Adipocyte (in vitro differentiated cells): ENCODE data around the gene AKAP8.

Source experiments
- DNase-seq: peaks from one replicate; pipeline ENCODE4 v3.0.0-alpha.2; 2015; ENCODE audit warnings: low read depth
- H3K27me3 ChIP-seq: replicated peaks from 2 replicates; pipeline ENCODE4 v1.7.0; 2013; ENCODE audit warnings: mild to moderate bottlenecking, low read length, moderate library complexity; ENCODE audit not compliant: control insufficient read depth, insufficient read depth
- H3K36me3 ChIP-seq: 2 replicates; pipeline ENCODE4 v1.7.0; 2013; ENCODE audit warnings: low read length, mild to moderate bottlenecking, moderate library complexity; ENCODE audit not compliant: control insufficient read depth, insufficient read depth, severe bottlenecking
- H3K4me1 ChIP-seq: 2 replicates; pipeline ENCODE4 v1.7.0; 2013; ENCODE audit warnings: mild to moderate bottlenecking, low read length, moderate library complexity; ENCODE audit not compliant: control insufficient read depth, insufficient read depth
- H3K4me3 ChIP-seq: 2 replicates; pipeline ENCODE4 v1.7.0; 2013; ENCODE audit warnings: mild to moderate bottlenecking, low read length, moderate library complexity
- H3K9ac ChIP-seq: 2 replicates; pipeline ENCODE4 v1.7.0; 2013; ENCODE audit warnings: mild to moderate bottlenecking, low read length, moderate library complexity
- H3K9me3 ChIP-seq: 2 replicates; pipeline ENCODE4 v1.7.0; 2013; ENCODE audit warnings: mild to moderate bottlenecking, low read length, moderate library complexity; ENCODE audit not compliant: control insufficient read depth

AKAP8 gene

DNA sequence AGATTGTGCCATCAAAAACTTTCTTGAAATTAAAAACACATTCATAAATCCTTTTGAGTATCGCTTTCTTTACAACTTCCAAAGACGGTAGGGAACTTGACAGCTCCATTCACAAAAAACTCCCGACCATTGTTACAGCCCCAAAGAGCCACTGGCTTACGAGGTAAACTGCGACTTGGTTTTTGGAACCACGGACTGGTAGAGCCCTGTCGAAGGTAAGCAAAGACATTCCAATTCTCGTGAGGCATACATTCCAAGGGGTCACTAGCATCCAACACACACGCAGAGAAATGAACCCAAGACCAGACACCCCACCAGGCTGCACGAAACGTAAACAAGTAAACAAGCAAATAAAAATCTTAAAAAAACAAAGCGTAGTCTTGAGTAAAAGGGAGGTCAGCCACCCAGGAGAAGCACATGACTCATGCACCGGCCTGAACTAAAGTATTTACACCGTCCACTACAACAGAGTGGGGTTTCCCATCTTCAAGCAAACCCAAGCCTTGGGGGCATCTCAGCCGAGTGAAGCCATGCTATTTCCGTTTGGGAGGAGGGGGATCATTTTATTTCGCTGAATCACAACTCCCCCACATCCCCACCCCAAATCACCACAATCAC, 48.7 kb downstream of the AKAP8 start:
- H3K9ac ChIP-seq: peak overlapping the region; percentile 96
- H3K4me3 ChIP-seq: peak overlapping the region; percentile 97
- DNase-seq: peak; percentile 82
- H3K36me3 ChIP-seq: no peaks in the 10 kb centered on the region
- peaks cover 44% of the 10 kb centered on the region for H3K4me1 ChIP-seq
- H3K9me3 ChIP-seq: no peaks in the 10 kb centered on the region
- no peaks in the 10 kb centered on the region for H3K27me3 ChIP-seq

DNA sequence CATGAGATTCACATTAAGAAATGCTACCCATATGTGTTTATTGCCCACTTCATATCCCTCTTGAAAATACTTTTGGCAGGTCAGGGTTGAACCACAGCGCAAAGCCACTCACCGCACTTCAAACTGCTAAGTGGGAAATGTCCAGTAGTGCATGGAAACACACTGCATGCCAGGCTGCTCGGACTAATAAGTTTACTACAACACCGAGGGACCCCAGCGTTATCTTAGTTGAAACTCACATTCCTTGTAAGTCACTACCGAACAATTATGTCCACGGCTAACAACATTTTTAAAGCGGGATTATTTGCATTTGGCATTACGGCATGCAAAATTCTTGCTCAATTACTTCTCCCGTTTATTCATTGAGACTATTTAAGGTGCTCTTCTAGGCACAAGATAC, 51.3 kb downstream of the AKAP8 start:
- Histone ChIP-seq H3K9ac (no peak overlapping the region), H3K36me3 (no peaks in the 10 kb centered on the region), H3K27me3 (no peaks in the 10 kb centered on the region), H3K4me3 (peak overlapping the region; percentile 29), H3K4me1 (peaks cover 64% of the 10 kb centered on the region), H3K9me3 (no peaks in the 10 kb centered on the region)
- DNase-seq: no peak

DNA sequence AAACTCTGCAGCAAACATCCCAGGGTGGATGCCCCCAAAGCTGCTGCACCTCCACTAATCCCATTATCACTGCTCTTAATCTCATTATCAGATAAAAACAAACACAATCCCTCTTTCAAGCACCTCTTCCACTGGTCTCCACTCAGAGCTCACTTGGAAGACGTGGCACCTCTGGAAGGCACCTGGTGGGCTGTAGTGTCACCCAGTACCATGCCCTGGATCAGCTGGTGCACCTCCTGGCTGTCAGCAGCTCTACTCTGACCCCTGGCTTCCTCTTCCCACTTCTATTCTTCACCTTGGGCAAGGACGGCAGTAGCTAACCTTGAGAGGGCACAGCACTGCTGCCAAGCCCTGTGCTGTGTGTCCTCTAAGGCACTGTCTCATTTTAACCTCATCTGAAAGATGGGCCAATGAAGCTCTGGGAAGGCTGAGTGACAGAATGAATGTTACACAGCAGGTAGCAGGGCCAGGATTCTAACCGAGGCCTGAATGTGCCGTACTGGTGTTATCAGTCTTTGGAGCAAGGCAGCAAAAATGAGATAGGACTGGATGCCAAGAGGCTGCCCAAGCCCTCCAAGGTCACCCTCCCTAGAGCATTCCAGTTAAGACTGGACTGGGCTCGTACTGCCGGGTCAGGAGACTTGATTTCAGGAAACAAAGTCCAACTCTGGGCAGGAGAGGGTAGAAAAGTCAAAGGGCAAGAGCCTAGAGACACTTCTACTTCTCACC, 54.6 kb downstream of the AKAP8 start:
- no peak overlapping the region for H3K4me3 ChIP-seq
- peaks cover 76% of the 10 kb centered on the region for H3K4me1 ChIP-seq
- H3K36me3 ChIP-seq: no peaks in the 10 kb centered on the region
- DNase-seq: no peak
- no peaks in the 10 kb centered on the region for H3K27me3 ChIP-seq
- no peaks in the 10 kb centered on the region for H3K9me3 ChIP-seq
- no peak overlapping the region for H3K9ac ChIP-seq

DNA sequence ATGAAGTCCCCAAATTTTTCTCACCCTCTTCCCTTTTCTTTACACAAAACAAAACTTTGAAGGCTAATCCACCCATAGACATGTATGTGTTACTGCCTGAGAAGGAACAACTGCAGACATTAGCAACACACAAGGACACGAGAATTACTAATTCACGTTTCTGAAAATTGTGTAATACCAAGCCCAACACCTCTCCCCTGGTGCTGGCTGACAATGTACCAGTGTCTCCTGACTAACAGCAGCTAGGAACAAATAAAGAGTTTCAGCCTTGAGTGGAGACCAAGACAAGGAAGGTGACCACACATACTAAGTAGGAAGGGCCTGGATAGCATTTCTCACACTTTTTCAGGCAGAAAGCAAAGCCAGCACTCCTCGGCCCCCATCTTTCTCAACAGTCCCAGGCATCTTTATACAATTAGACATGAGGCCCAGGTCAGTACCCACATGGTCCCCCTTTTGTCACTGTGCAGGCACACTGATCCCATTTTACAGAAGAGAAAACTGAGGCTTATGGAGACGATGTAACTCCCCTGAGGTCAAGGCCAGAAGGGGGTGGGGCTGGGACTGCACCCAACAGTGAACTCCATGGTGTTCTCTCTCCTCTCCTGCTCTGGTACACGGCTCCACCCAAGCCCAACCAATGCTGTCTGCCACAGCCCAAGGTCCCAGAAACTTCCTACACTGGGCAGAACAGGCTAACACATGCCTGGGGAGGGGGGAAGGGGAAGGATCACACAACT, 55.9 kb downstream of the AKAP8 start:
- peaks cover 85% of the 10 kb centered on the region for H3K4me1 ChIP-seq
- peak; percentile 61 for DNase-seq

DNA sequence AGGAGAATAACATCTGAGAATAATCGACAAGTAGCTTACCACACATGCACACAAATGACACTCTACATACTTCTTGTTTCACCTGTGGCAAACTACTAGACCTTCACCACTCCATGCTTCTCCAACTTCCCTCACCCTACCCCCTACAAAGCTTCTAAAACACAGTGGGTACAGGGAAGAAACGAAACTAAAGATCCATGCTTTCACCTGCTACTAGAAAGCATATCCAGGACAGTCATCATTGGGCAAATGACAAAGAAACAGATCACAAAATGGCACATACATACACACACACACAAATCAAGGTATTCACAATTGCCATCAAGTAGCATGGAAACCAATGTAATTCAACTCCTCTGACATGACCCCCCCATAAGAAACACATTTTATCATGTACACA, 57.8 kb downstream of the AKAP8 start:
- no peaks in the 10 kb centered on the region for H3K36me3 ChIP-seq
- H3K4me1 ChIP-seq: peaks cover 90% of the 10 kb centered on the region
- no peak for DNase-seq
- no peaks in the 10 kb centered on the region for H3K9me3 ChIP-seq
- no peaks in the 10 kb centered on the region for H3K27me3 ChIP-seq
- H3K4me3 ChIP-seq: no peak overlapping the region
- H3K9ac ChIP-seq: no peak overlapping the region

More for the DNA sequence above, 55.9 kb downstream of the AKAP8 start:
- Histone ChIP-seq H3K9me3 (no peaks in the 10 kb centered on the region), H3K36me3 (no peaks in the 10 kb centered on the region), H3K4me3 (peak overlapping the region; percentile 18), H3K27me3 (no peaks in the 10 kb centered on the region), H3K9ac (no peak overlapping the region)

DNA sequence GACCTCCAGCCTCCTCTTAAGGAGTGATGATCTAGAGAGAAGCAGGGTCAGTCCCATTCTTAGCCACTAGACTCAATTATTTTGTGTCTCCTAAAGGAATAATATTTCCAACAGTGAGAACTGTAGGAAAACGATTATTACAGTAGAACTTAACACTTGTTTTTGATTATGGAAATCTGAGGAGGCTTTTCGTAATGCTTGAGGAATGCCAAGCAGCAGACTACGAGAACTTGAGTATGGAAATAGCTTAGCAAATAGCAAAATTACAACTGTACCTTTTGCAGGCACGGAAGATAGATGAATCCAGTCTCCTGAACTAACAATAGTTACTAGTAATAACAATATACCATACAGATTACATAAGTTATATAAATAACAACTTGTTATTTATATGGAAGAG, 59.5 kb downstream of the AKAP8 start:
- H3K36me3 ChIP-seq: no peaks in the 10 kb centered on the region
- peaks cover 81% of the 10 kb centered on the region for H3K4me1 ChIP-seq
- no peak overlapping the region for H3K9ac ChIP-seq
- H3K9me3 ChIP-seq: no peaks in the 10 kb centered on the region
- no peaks in the 10 kb centered on the region for H3K27me3 ChIP-seq
- peak; percentile 89 for DNase-seq
- peak overlapping the region; percentile 12 for H3K4me3 ChIP-seq

DNA sequence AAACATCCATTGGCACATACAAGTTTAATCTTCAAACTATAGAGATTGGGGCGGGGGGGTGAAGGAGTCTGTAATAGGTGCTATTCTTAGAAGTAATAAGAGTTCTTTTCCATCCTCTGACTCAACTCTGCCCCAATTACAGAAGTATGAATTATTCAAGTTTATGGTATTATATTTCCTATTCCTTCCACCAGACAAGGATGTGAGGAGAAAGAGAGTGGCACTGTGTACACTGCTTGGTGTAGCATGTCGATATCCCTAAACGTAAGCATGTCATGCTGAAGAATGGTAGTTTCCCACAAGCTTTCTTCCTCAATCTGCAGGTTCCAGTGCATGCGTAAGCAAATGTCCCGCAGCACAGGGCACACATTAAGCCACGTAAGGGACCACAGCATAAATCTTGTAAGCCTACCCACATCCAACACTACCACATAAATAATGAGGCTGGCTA, 61.3 kb downstream of the AKAP8 start:
- no peaks in the 10 kb centered on the region for H3K27me3 ChIP-seq
- H3K4me3 ChIP-seq: peak overlapping the region; percentile 4
- H3K9ac ChIP-seq: no peak overlapping the region
- H3K9me3 ChIP-seq: no peaks in the 10 kb centered on the region
- peak; percentile 58 for DNase-seq
- peaks cover 70% of the 10 kb centered on the region for H3K4me1 ChIP-seq
- H3K36me3 ChIP-seq: no peaks in the 10 kb centered on the region

DNA sequence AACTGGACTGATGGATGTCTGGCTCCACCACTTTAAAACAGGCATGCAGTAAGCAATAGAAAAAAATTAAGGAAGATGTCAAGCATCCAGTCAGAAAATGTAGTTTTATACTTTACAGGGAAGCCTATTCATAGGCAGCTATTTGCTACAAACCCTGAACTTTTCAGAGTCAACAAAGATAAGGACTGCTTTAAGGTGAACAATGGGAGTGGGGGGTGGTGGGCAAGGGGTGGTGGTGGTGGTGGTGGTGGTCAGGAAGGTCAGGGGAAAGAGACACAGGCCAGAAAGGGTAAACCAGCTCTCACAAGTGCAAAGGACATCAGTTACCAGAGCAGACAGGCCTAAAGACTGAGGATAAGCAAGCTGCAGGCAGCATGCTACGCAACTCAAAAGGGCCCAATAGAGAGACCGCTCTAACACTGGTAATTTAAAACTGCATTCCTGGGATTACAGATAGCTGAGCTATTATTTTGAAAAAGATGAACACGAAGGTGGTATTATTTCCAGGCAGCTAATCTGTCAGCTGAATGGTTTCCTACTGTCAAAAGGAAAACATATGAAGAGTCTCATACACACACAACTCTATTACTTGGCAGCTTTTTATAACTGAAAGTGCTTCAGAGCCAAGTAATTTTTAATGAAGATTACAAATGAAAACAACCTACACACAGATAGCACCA, 62.1 kb downstream of the AKAP8 start:
- H3K4me3 ChIP-seq: no peak overlapping the region

DNA sequence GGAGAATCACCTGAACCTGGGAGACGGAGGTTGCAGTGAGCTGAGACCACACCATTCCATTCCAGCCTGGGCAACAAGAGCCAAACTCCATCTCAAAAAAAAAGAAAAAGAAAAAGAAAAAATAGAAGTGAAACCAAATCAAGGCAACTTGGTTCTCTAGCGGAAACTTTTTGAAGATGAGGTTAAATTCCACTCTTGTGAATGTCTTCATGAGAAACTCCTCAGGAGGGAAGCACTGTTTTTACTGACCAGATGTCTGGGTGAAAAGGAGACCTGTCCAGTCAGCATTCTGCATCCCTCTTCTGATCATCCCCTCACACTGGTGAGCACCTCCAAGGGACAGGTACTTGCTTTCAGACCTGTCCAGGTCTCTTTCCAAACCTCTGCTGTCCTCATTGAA, 63.1 kb downstream of the AKAP8 start:
- H3K27me3 ChIP-seq: no peaks in the 10 kb centered on the region
- peaks cover 59% of the 10 kb centered on the region for H3K4me1 ChIP-seq
- H3K9me3 ChIP-seq: no peaks in the 10 kb centered on the region
- H3K36me3 ChIP-seq: no peaks in the 10 kb centered on the region
- DNase-seq: peak; percentile 68
- no peak overlapping the region for H3K4me3 ChIP-seq
- H3K9ac ChIP-seq: no peak overlapping the region

More for the DNA sequence above, 62.1 kb downstream of the AKAP8 start:
- Histone ChIP-seq H3K9ac (no peak overlapping the region), H3K27me3 (no peaks in the 10 kb centered on the region), H3K4me1 (peaks cover 65% of the 10 kb centered on the region), H3K9me3 (no peaks in the 10 kb centered on the region), H3K36me3 (no peaks in the 10 kb centered on the region)
- no peak for DNase-seq

DNA sequence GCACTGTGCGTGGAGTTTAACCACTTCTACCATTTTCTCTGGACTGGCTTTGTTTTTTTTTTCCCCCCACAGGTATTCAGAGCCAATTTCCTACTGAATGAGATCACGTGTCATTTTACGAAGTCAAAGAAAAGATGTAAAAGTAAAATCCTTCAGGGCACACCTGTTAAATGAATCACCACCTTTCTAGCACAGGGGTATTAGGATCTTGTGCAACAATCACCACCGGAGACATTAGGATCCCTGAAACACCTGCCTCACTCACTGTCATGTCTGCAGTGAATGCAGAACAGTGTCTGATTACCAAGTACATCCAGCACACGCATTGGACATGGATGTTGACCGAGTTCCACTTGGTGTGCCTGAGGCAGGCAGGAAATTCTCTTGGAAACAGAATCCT, 64.5 kb downstream of the AKAP8 start:
- H3K9ac ChIP-seq: no peak overlapping the region

More for the DNA sequence above, 64.5 kb downstream of the AKAP8 start:
- no peak for DNase-seq
- H3K27me3 ChIP-seq: no peaks in the 10 kb centered on the region
- no peak overlapping the region for H3K4me3 ChIP-seq
- no peaks in the 10 kb centered on the region for H3K36me3 ChIP-seq
- H3K9me3 ChIP-seq: no peaks in the 10 kb centered on the region
- peaks cover 45% of the 10 kb centered on the region for H3K4me1 ChIP-seq
